Activated CD4-positive, alpha-beta memory T cell treated with anti-CD3 and anti-CD28 coated beads for 36 hours (primary cell): ENCODE data around the gene CDX2. TPM values are rescaled to one million over a fixed set of nuclear protein-coding genes. Genes with fewer than 3 reads are reported as not detected.
A peak's percentile ranks its signal among the peaks of the same experiment; 100 is the strongest.
"Not testable (repeated sequence)": the region's sequence is repeated elsewhere in the genome, so short reads cannot be mapped to it uniquely, and the experiment has no call there.

Experiments
- CTCF ChIA-PET: fragments of 350-600 bp; sonication (Branson Sonifier 250); formaldehyde crosslinking; loops from one replicate; lab custom pipeline; 2021; ENCODE audit warnings: antibody characterized with exemption, inconsistent platforms; lab: Charles Lee
- POLR2A ChIA-PET: fragments of 350-600 bp; sonication (Branson Sonifier 250); formaldehyde crosslinking; loops from one replicate; lab custom pipeline; 2021; ENCODE audit warnings: antibody characterized with exemption; lab: Charles Lee
- DNase-seq: peaks from one replicate; pipeline ENCODE4 v3.0.0-alpha.2; 2020
- H3K27ac Mint-ChIP-seq: one replicate; pipeline ENCODE4 v1.8.0; 2021; ENCODE audit warnings: mixed read lengths
- H3K27me3 Mint-ChIP-seq: one replicate; pipeline ENCODE4 v1.8.0; 2021; ENCODE audit warnings: mixed read lengths
- H3K36me3 Mint-ChIP-seq: one replicate; pipeline ENCODE4 v1.8.0; 2021; ENCODE audit warnings: mixed read lengths
- H3K4me1 Mint-ChIP-seq: one replicate; pipeline ENCODE4 v1.8.0; 2021; ENCODE audit warnings: low read depth, mixed read lengths
- H3K4me3 Mint-ChIP-seq: one replicate; pipeline ENCODE4 v1.8.0; 2021; ENCODE audit warnings: mild to moderate bottlenecking, mixed read lengths
- H3K9me3 Mint-ChIP-seq: one replicate; pipeline ENCODE4 v1.8.0; 2021; ENCODE audit warnings: mixed read lengths
- intact Hi-C: fragments of 100-400 bp; cut with micrococcal nuclease; formaldehyde crosslinking; loops from one replicate; pipeline ENCODE4 v1.15.1; 2023
- total RNA-seq, 2 experiments: library from RNA; stranded (reverse); gene quantifications; one replicate each; pipeline ENCODE4 v1.2.3, GENCODE V29; 2021

Gene CDX2
- total RNA-seq, 2 experiments from 2014 or later, result not detected

DNA sequence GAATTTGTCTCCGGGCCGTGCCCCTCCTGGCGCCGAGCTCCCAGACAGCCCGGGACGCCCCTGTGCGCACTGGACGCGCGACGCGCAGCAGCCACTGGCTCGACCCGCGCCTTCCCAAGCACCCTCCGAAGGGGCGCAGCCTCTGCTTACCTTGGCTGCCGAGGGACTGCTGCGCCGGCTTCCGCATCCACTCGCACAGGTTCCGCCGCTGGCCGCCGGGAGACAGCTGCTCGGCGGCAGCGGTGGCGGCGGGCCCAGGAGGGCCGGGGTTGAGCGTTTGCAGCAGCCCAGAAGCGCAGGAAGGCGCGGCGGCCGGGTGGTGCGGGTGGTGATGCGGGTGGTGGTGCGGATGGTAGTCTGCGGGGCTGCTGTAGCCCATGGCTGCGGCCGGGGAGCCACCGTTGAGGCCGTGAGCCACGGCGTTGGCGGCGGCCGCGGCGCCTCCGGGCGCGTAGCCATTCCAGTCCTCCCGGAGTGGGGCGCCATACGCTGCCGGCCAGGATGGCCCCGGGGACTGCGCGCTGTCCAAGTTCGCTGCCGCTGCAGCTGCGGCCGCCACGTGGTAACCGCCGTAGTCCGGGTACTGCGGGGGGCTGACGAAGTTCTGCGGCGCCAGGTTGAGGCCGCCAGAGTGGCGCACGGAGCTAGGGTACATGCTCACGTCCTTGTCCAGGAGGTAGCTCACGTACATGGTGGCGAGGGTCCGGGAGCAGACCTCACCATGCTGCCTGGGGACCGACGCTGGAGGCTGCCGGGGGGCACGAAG, 616 bp downstream of the CDX2 start:
- CTCF ChIA-PET, result interaction anchor here (1.0 to 2.5 kb wide), 6 partner anchors 9 to 142 kb away, joined by 3 to 11 read pairs (median 5); no protein-coding TSS in a partner anchor
- no peak overlapping the region for H3K27ac Mint-ChIP-seq
- H3K9me3 Mint-ChIP-seq, result no peaks in the 10 kb centered on the region
- POLR2A ChIA-PET, result no interaction called here
- no peak overlapping the region for H3K4me3 Mint-ChIP-seq
- H3K27me3 Mint-ChIP-seq, result peaks cover 71% of the 10 kb centered on the region
- intact Hi-C loops, result loop anchor here (2.0 kb wide), 1 partner anchor 46 kb away; no protein-coding TSS in a partner anchor
- no peaks in the 10 kb centered on the region for H3K36me3 Mint-ChIP-seq
- DNase-seq, result no peak
- peaks cover 26% of the 10 kb centered on the region for H3K4me1 Mint-ChIP-seq

DNA sequence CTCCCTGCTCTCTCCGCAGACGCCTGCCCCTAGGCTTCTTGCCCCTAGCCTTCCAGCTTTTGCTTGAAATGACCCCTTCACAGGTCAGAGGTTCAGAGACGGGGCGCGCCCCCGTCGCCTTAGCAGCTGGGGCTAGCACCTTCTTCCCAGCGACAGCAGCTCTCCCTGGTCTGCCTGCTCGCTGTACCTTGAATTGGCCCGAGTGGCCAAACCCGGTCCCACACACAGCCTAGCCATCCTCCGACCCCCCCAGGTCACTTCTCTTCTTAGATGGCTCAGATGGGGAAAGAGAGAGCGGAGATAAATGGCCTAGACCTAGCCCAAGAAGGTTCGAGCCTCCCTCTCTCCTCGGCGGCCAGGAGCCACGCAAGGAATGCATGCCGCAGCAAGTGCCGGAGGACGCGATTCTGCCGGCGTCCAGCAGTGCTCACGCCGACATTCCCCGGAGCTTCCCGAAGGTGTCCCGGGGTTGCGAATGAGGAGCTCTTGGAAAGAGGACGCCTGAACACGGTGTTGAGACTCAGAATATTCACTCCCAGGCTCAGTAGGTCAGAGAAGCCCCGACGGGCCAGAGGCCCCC, 1.3 kb downstream of the CDX2 start:
- no peak for DNase-seq
- intact Hi-C loops, result loop anchor here (2.0 kb wide), 1 partner anchor 45 kb away; no protein-coding TSS in a partner anchor
- ChIA-PET CTCF (interaction anchor here (0.9 to 1.6 kb wide), 4 partner anchors 14 to 140 kb away, joined by 3 to 5 read pairs (median 4); no protein-coding TSS in a partner anchor), POLR2A (no interaction called here)
- H3K27me3 Mint-ChIP-seq, result peaks cover 70% of the 10 kb centered on the region
- H3K36me3 Mint-ChIP-seq, result no peaks in the 10 kb centered on the region
- no peaks in the 10 kb centered on the region for H3K9me3 Mint-ChIP-seq
- peak overlapping the region; percentile 54 for H3K27ac Mint-ChIP-seq
- peak overlapping the region; percentile 20 for H3K4me3 Mint-ChIP-seq
- peaks cover 26% of the 10 kb centered on the region for H3K4me1 Mint-ChIP-seq

DNA sequence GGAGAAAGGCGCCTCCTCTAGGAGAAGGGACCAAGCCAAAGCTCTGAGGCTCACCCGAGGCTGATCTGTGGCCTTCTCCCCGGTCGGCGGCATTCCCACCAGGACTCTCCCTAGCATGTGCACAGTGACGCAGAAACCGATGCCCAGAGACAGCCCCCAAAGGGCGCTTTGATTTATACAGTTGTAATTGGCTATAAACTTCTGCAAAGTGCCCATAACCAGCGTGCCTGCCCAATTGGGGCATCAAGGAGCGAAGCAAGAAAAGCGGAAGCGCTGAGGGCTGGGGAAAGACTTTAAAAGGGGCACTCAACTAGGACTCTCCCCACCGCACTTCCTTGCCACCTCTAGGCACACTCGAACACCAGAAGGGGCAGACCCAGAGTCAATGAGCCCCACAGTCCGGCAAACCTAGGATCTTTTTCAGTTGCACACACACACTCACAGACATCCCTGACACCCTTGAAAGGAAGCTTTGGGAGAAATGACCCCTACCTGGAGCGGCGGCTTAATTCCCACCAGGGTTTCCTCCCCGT, 1.8 kb downstream of the CDX2 start:
- CTCF ChIA-PET, result interaction anchor here (0.9 to 1.6 kb wide), 4 partner anchors 13 to 139 kb away, joined by 3 to 5 read pairs (median 4); no protein-coding TSS in a partner anchor

DNA sequence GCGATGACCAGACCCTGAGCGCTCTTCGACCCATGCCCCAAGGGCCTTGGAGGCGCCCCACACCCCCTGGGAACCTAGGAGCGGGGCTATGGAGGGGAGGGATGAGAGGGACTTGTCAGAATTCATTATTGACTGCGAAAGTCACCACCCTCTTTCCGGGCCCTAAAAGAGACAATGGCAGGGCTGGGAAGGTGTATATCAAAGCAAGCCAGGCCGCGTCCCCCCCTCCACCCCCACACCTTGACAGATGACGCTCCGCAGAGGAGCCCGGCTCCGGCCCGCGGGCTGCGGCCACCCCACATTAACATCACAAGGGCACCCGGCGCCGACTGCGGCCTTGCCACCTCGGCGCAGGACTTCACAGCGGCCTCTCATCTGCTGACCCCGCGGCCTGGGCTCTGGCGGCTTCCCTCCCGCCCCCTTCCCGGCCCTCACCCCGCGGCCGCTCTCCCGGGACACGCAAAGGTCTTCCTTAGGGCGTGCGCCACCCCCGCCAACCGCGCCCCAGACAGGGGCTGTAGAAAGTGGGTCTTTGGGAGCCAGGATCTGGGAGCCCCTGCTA, 2.4 kb downstream of the CDX2 start:
- CTCF ChIA-PET, result interaction anchor here (1.6 kb wide), 1 partner anchor 13 kb away, joined by 5 read pairs; no protein-coding TSS in a partner anchor
- Mint-ChIP-seq H3K36me3 (no peaks in the 10 kb centered on the region), H3K27me3 (peaks cover 73% of the 10 kb centered on the region)

More for the DNA sequence above, 1.8 kb downstream of the CDX2 start:
- Mint-ChIP-seq H3K4me1 (peaks cover 26% of the 10 kb centered on the region), H3K27me3 (peaks cover 72% of the 10 kb centered on the region), H3K9me3 (no peaks in the 10 kb centered on the region), H3K27ac (no peak overlapping the region), H3K4me3 (no peak overlapping the region), H3K36me3 (no peaks in the 10 kb centered on the region)
- DNase-seq, result no peak
- POLR2A ChIA-PET, result no interaction called here
- intact Hi-C loops, result no loop called here

DNA sequence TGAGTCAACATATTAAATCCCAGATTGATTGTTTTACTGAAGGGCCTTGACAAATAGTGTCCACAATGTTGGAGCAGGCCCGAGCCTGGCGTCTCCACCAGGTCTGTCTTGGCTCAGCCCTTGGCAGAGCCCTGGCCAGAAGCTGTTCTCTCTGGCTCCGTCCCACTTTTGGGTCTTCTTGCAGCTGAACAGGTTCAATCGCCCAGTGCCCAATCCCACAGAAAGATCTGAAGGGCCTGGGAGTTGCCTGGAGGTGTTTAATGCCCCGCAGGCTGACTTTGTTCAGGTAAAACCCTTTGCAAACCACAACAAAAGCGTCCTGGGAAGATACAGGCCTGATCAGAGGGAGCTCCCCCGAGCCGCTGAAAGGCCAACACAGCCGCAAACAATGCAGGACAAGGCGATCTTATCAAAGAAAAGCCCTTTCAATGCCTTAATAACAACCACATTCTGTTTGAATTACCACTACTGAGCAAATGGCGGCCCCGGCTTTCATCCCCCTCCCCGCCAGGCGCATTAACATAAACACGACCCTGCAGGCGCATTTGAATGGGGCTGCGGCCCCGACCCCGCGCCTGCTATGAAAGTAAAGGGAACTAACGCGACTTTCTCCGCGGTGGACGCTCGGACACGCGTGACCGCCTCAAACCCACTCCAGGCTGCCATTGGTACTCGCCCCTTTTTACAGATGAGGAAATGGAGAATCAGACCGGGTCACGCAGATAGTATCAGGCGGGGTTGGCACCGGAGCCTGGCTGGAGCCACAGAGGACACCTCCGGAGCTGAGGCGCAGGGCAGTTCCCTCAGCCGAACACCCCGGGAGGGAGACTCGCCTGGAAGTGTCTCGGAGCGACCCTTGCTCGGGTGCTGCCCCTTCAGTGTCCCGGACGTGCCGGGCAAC, 3.1 kb downstream of the CDX2 start:
- Mint-ChIP-seq H3K27ac (no peak overlapping the region), H3K36me3 (no peaks in the 10 kb centered on the region), H3K9me3 (no peaks in the 10 kb centered on the region), H3K4me3 (no peak overlapping the region), H3K4me1 (peaks cover 27% of the 10 kb centered on the region), H3K27me3 (peaks cover 69% of the 10 kb centered on the region)
- ChIA-PET POLR2A (no interaction called here), CTCF (interaction anchor here (2.0 kb wide), 1 partner anchor 13 kb away, joined by 8 read pairs; no protein-coding TSS in a partner anchor)
- intact Hi-C loops, result no loop called here
- no peak for DNase-seq

More for the DNA sequence above, 2.4 kb downstream of the CDX2 start:
- DNase-seq, result no peak
- Mint-ChIP-seq H3K4me1 (peaks cover 26% of the 10 kb centered on the region), H3K9me3 (no peaks in the 10 kb centered on the region), H3K4me3 (no peak overlapping the region), H3K27ac (no peak overlapping the region)
- intact Hi-C loops, result no loop called here
- POLR2A ChIA-PET, result no interaction called here

DNA sequence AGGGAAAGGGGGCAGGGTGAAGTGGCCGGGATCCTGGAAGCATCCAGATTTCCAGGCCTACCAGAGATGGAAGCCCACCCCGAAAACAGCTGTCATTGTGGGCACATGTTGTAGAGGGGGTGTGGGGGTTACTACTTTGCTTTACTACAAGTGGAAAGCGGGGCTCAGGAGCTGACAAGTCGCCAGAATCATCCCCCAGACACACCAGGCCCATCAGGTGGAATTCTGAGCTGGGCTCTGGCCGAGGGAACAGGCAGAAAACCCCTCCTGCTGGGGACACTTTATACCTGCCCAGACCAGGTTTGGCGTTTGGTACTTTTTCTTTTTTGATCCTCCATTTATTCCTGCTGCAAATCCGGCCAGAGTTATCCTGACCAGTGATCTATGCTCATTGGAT, 3.8 kb downstream of the CDX2 start:
- peaks cover 27% of the 10 kb centered on the region for H3K4me1 Mint-ChIP-seq
- CTCF ChIA-PET, result interaction anchor here (2.0 kb wide), 1 partner anchor 12 kb away, joined by 8 read pairs; no protein-coding TSS in a partner anchor

DNA sequence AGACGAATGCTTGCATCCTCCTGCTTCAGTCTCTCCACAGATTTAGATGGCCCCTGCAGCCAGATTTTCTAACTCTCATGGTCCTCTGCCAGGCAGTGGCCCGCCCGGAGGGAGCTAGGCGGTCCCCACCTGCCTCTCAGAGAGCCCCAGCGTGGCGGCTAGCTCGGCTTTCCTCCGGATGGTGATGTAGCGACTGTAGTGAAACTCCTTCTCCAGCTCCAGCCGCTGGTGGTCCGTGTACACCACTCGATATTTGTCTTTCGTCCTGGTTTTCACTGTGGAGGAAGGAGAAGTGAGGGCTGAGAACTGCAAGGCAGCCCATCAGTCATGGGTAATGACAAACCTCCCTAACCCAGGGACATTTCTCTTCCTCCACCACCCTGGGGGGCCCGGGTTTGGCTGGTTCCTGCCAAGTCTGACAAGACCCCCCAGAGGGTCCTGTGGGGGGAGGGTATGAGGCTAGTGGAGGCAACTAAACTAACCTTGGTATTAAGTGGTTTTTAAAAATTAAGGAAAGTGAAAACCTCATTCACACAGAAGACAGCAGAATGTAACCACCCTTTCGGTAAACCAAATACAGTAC, 4.3 kb downstream of the CDX2 start:
- POLR2A ChIA-PET, result no interaction called here
- H3K4me3 Mint-ChIP-seq, result no peak overlapping the region
- H3K9me3 Mint-ChIP-seq, result no peaks in the 10 kb centered on the region
- H3K4me1 Mint-ChIP-seq, result peaks cover 31% of the 10 kb centered on the region
- H3K27ac Mint-ChIP-seq, result no peak overlapping the region
- CTCF ChIA-PET, result interaction anchor here (2.0 kb wide), 1 partner anchor 12 kb away, joined by 8 read pairs; no protein-coding TSS in a partner anchor
- H3K27me3 Mint-ChIP-seq, result peaks cover 67% of the 10 kb centered on the region
- DNase-seq, result no peak
- intact Hi-C loops, result no loop called here
- no peaks in the 10 kb centered on the region for H3K36me3 Mint-ChIP-seq

More for the DNA sequence above, 3.8 kb downstream of the CDX2 start:
- Mint-ChIP-seq H3K4me3 (no peak overlapping the region), H3K27ac (no peak overlapping the region), H3K36me3 (no peaks in the 10 kb centered on the region), H3K9me3 (no peaks in the 10 kb centered on the region), H3K27me3 (peaks cover 66% of the 10 kb centered on the region)
- POLR2A ChIA-PET, result no interaction called here
- intact Hi-C loops, result no loop called here
- DNase-seq, result no peak

DNA sequence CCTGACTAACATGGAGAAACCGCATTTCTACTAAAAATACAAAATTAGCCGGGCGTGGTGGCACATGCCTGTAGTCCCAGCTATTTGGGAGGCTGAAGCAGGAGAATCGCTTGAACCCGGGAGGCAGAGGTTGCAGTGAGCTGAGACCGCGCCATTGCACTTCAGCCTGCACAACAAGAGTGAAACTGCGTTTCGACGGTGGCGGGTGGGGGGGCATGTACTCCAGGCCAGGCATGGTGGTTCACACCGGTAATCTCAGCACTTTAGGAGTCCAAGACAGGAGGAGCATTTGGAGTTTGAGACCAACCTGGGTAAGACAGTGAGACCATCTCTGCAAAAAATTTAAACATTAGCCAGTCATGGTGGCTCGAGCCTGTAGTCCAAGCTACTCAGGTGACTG, 4.9 kb downstream of the CDX2 start:
- intact Hi-C loops, H3K4me3 Mint-ChIP-seq, H3K27ac Mint-ChIP-seq, DNase-seq, H3K9me3 Mint-ChIP-seq, H3K36me3 Mint-ChIP-seq, POLR2A ChIA-PET: not testable (repeated sequence)
- Mint-ChIP-seq H3K27me3 (peaks cover 65% of the 10 kb centered on the region), H3K4me1 (peaks cover 27% of the 10 kb centered on the region)
- CTCF ChIA-PET, result interaction anchor here (2.0 kb wide), 1 partner anchor 11 kb away, joined by 8 read pairs; no protein-coding TSS in a partner anchor

DNA sequence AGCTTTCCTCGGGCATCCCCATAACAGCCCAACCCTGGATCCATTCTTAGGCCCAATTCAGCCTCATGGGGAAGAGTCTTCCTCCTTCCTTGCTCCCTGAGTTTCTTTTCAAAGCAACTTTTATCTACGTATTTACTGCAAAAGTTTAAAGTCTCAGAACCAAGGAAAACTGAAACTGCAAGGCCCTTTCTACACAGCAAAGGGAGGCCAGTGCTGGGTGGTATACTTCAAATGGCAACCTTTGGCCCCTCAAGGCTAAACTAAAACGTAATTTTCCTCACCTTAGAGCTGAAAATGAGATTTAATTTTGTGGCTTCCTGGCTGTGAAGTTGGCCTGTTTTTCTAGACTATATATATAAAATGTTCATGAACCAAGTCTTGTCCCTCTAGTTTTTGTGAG, 5.6 kb downstream of the CDX2 start:
- CTCF ChIA-PET, result no interaction called here
- Mint-ChIP-seq H3K27me3 (peaks cover 68% of the 10 kb centered on the region), H3K36me3 (no peaks in the 10 kb centered on the region), H3K9me3 (no peaks in the 10 kb centered on the region), H3K27ac (no peak overlapping the region), H3K4me1 (peaks cover 25% of the 10 kb centered on the region), H3K4me3 (no peak overlapping the region)
- intact Hi-C loops, result no loop called here
- POLR2A ChIA-PET, result no interaction called here
- DNase-seq, result no peak

DNA sequence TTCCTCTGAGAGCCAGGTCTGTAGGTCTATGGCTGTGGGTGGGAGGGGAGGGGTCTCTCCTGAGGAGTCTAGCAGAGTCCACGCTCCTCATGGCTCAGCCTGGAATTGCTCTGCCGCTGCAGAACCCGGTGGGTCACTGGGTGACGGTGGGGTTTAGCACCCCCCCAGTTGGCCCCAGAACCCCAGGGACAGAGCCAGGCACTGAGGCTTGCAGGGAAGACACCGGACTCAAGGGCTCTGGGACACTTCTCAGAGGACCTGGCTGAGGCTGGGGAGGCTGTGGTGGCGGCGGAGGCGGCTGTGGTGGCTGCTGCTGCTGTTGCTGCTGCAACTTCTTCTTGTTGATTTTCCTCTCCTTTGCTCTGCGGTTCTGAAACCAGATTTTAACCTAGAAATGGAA, 6.1 kb downstream of the CDX2 start:
- no peak for DNase-seq
- CTCF ChIA-PET, result no interaction called here
- H3K9me3 Mint-ChIP-seq, result no peaks in the 10 kb centered on the region
- H3K27me3 Mint-ChIP-seq, result peaks cover 68% of the 10 kb centered on the region
- no peaks in the 10 kb centered on the region for H3K36me3 Mint-ChIP-seq
- intact Hi-C loops, result no loop called here
- H3K4me3 Mint-ChIP-seq, result no peak overlapping the region
- POLR2A ChIA-PET, result interaction anchor here (0.9 kb wide), 1 partner anchor 15 kb away, joined by 3 read pairs; no protein-coding TSS in a partner anchor
- H3K27ac Mint-ChIP-seq, result no peak overlapping the region
- H3K4me1 Mint-ChIP-seq, result peaks cover 24% of the 10 kb centered on the region
